SU-DHL-6 (cell line): ENCODE data around the gene LRP1-AS.

ENCODE experiments used
- CTCF ChIP-seq: fragments of 200-600 bp; sonication (generic); IDR thresholded peaks from one replicate; pipeline ENCODE4 v1.5.1; 2017; ENCODE audit warnings: antibody characterized with exemption, mild to moderate bottlenecking, low read length, moderate library complexity; ENCODE audit not compliant: insufficient read depth, poor library complexity, severe bottlenecking
- EZH2phosphoT487 ChIP-seq: fragments of 200-600 bp; sonication (generic), shearing (Covaris generic); conservative IDR thresholded peaks from 2 replicates; pipeline ENCODE4 v1.6.1; 2018; ENCODE audit warnings: mild to moderate bottlenecking, antibody characterized with exemption, low read length, moderate library complexity, mixed read lengths

- TF ChIP-seq CTCF (no peak), EZH2phosphoT487 (no peak)
Observed at GRCh38 chr12:57196956-57197355, 49.5 kb upstream of the LRP1-AS start.
